GM12878 (cell line): ENCODE measurements around the gene GDAP1L1. TPM values are rescaled to one million over a fixed set of nuclear protein-coding genes. Genes with fewer than 3 reads are reported as not detected.
"Not testable (repeated sequence)": the region's sequence is repeated elsewhere in the genome, so short reads cannot be mapped to it uniquely, and the experiment has no call there.

Experiments
- ATAC-seq: fragments of 200-7000 bp; cut with Tn5 transposase; 3 replicates; pipeline ENCODE4 v1.9.1; 2020; ENCODE audit warnings: mild to moderate bottlenecking, moderate library complexity
- BruUV-seq: library from RNA; stranded (reverse); fragments of 400-500 nt; replicated peaks from 2 replicates; lab custom pipeline; 2021; lab: Mats Ljungman, UMichigan
- CTCF ChIA-PET: fragments of 300-600 bp; sonication (Branson Sonifier 250); formaldehyde crosslinking; extraction: SDS; loops from one replicate; lab custom pipeline; 2021; ENCODE audit warnings: inconsistent platforms; lab: Yijun Ruan, JAX
- POLR2A ChIA-PET: fragments of 350-600 bp; formaldehyde crosslinking; extraction: SDS; loops from one replicate; lab custom pipeline; 2021; ENCODE audit warnings: inconsistent platforms; lab: Charles Lee
- RAD21 ChIA-PET: fragments of 300-600 bp; sonication (Branson Sonifier 250); formaldehyde crosslinking; loops from one replicate; lab custom pipeline; 2023; ENCODE audit warnings: antibody characterized with exemption; ENCODE audit not compliant: unreplicated experiment; lab: Charles Lee
- SMC1A ChIA-PET: fragments of 300-600 bp; sonication (Branson Sonifier 250); formaldehyde crosslinking; loops from one replicate; lab custom pipeline; 2023; ENCODE audit not compliant: unreplicated experiment, uncharacterized antibody; lab: Charles Lee
- DNase-seq: peaks from one replicate; pipeline ENCODE4 v3.0.0-alpha.2; 2011; ENCODE audit warnings: low read depth, low spot score
- FAIRE-seq: peaks from 3 replicates; lab custom pipeline; 2011; peaks lifted over from hg19 to GRCh38; lab: Jason Lieb, UNC
- H2AFZ ChIP-seq: 2 replicates; pipeline ENCODE4 v1.6.0; 2011; ENCODE audit warnings: low read depth, low read length, control low read depth; ENCODE audit not compliant: control insufficient read depth
- H3K27ac ChIP-seq: 2 replicates; pipeline ENCODE4 v1.5.1; 2011; ENCODE audit warnings: control low read depth; ENCODE audit not compliant: control insufficient read depth, insufficient read depth
- H3K27me3 ChIP-seq, 2 experiments: replicated peaks in 1 of 2; 2 replicates each; pipeline versions ENCODE4 v1.6.0 to v1.6.1; 2011; ENCODE audit warnings: low read length in 1 of 2; ENCODE audit not compliant: control insufficient read depth in 2 of 2, insufficient read depth in 2 of 2
- H3K36me3 ChIP-seq, 2 experiments: 2 replicates each; pipeline ENCODE4 v1.5.1; 2011; ENCODE audit warnings: low read length in 1 of 2; ENCODE audit not compliant: control insufficient read depth in 2 of 2, insufficient read depth in 2 of 2
- H3K4me1 ChIP-seq: 2 replicates; pipeline ENCODE4 v1.6.1; 2011; ENCODE audit warnings: mild to moderate bottlenecking, low read length, moderate library complexity, mixed read lengths; ENCODE audit not compliant: control insufficient read depth, insufficient read depth
- H3K4me2 ChIP-seq: 2 replicates; pipeline ENCODE4 v1.6.0; 2011; ENCODE audit warnings: control low read depth; ENCODE audit not compliant: control insufficient read depth, insufficient read depth
- H3K4me3 ChIP-seq: fragments of 200-600 bp; sonication (generic); 2 replicates; pipeline ENCODE4 v1.5.1; 2016
- H3K79me2 ChIP-seq: 2 replicates; pipeline ENCODE4 v1.6.0; 2011; ENCODE audit warnings: low read length; ENCODE audit not compliant: control insufficient read depth, insufficient read depth
- H3K9ac ChIP-seq: 2 replicates; pipeline ENCODE4 v1.8.0; 2011; ENCODE audit warnings: low read length, control low read depth, mixed read lengths; ENCODE audit not compliant: control insufficient read depth, insufficient read depth
- H3K9me3 ChIP-seq: replicated peaks from 3 replicates; pipeline ENCODE4 v1.5.1; 2011; ENCODE audit warnings: mild to moderate bottlenecking, low read length; ENCODE audit not compliant: control insufficient read depth, insufficient read depth
- H4K20me1 ChIP-seq: 2 replicates; pipeline ENCODE4 v1.6.0; 2011; ENCODE audit not compliant: control insufficient read depth, insufficient read depth
- IRF3 ChIP-seq: fragments of 450-650 bp; IDR thresholded peaks from 2 replicates; pipeline ENCODE4 v1.6.1; 2014; ENCODE audit warnings: mild to moderate bottlenecking
- TCF12 ChIP-seq: IDR thresholded peaks from 2 replicates; pipeline ENCODE4 v1.6.1; 2011; ENCODE audit warnings: low read depth, mild to moderate bottlenecking, low read length
- ZBTB4 ChIP-seq: fragments of 450-650 bp; formaldehyde crosslinking; IDR thresholded peaks from 2 replicates; pipeline ENCODE4 v1.4.0; 2022; ENCODE audit warnings: mild to moderate bottlenecking, moderate library complexity
- WGBS: methylation state at CpG from one replicate; pipeline ENCODE4 v1.1.6; 2016; ENCODE audit warnings: low lambda C conversion rate; ENCODE audit not compliant: insufficient replicate concordance, insufficient coverage; ENCODE audit errors: missing lambda C conversion rate; 5-methylcytosine and 5-hydroxymethylcytosine counted together
- in situ Hi-C: fragments of 300-500 bp; cut with MboI; formaldehyde crosslinking; loops from 9 replicates; pipeline ENCODE4 v1.14.3; 2018; ENCODE audit warnings: mixed read lengths
- intact Hi-C: fragments of 100-400 bp; cut with micrococcal nuclease; formaldehyde crosslinking; loops from one replicate; pipeline ENCODE4 v1.14.2; 2022; ENCODE audit not compliant: unreplicated experiment
- polyA plus RNA-seq, 11 experiments: library from polyadenylated mRNA; depleted of rRNA in 4 of 11; unstranded in 6 of 11; stranded (reverse) in 5 of 11; fragments of >200 nt; fragmentation: Nextera tagmentation in 4 of 11; fragmentation: Illumina TruSeq in 1 of 11; extraction: Ambion mirVana in 4 of 11; extraction: Trizol in 1 of 11; gene quantifications; 1 replicate in 1 of 11; 2 replicates in 10 of 11; pipeline versions ENCODE4 v1.2.1 to v1.2.3, GENCODE V29; 2011 to 2016; ENCODE audit warnings: inconsistent platforms in 2 of 11, missing spikeins in 2 of 11, low read depth in 1 of 11
- total RNA-seq, 4 experiments: library from RNA; depleted of rRNA in 3 of 4; stranded (reverse); fragments of >200 nt in 3 of 4; fragmentation: Illumina TruSeq in 1 of 4; extraction: Trizol in 1 of 4; gene quantifications; 2 replicates each; pipeline versions ENCODE4 v1.2.1 to v1.2.3, GENCODE V29; 2013 to 2021

Gene GDAP1L1
- total and polyA plus RNA-seq, 10 of the 15 experiments (the other 5 are each of a cell fraction or from before 2014, with no cell fraction given): 0.08 to 0.38 TPM; not detected in 8

- whole genome bisulfite sequencing: 38% methylated on average over 4 of the region's 4 CpGs
- CTCF ChIA-PET: interaction anchor here (1.3 kb wide), 1 partner anchor 80 kb away, joined by 3 read pairs; no protein-coding TSS in a partner anchor
- Histone ChIP-seq H3K79me2 (no peaks in the 10 kb centered on the region), H4K20me1 (no peaks in the 10 kb centered on the region), H3K4me2 (no peak overlapping the region), H3K4me3 (no peak overlapping the region), H3K9me3 (no peaks in the 10 kb centered on the region), H3K36me3 (no peaks in the 10 kb centered on the region), H3K27me3 (no peaks in the 10 kb centered on the region), H3K9ac (no peak overlapping the region), H2AFZ (no peak overlapping the region), H3K27ac (no peak overlapping the region), H3K4me1 (no peaks in the 10 kb centered on the region)
- POLR2A ChIA-PET: no interaction called here
- BruUV-seq: no TSS peak
- TF ChIP-seq TCF12: no peak
- TF ChIP-seq IRF3: no peak
- TF ChIP-seq ZBTB4 (CRISPR knock-in tag): no peak
- SMC1A ChIA-PET: no interaction called here
- FAIRE-seq: no peak
- no peak for ATAC-seq
- RAD21 ChIA-PET: no interaction called here
- intact Hi-C loops: no loop called here
- no peak for DNase-seq
- in situ Hi-C loops: no loop called here
Observed at GRCh38 chr20:44297721-44298120, 50.6 kb downstream of the GDAP1L1 start.

GRCh38 chr20:44299011-44299535, 52.0 kb downstream of the GDAP1L1 start:
- intact Hi-C loops, BruUV-seq: not testable (repeated sequence)

More at GRCh38 chr20:44299011-44299535, 52.0 kb downstream of the GDAP1L1 start:
- H3K4me1 ChIP-seq, H3K27me3 ChIP-seq, H3K4me3 ChIP-seq, in situ Hi-C loops, H3K9me3 ChIP-seq, RAD21 ChIA-PET, H3K36me3 ChIP-seq, H3K9ac ChIP-seq, H3K27ac ChIP-seq, DNase-seq, CTCF ChIA-PET, POLR2A ChIA-PET, H4K20me1 ChIP-seq, H3K79me2 ChIP-seq, H3K4me2 ChIP-seq, FAIRE-seq, ATAC-seq, H2AFZ ChIP-seq: not testable (repeated sequence)
- 79% methylated on average over 12 of the region's 42 CpGs for WGBS
- SMC1A ChIA-PET: interaction anchor here (1.4 kb wide), 1 partner anchor 9 kb away, joined by 4 read pairs; no protein-coding TSS in a partner anchor
